ENCODE measurements around the gene CNTN4. TPM values are rescaled to one million over a fixed set of nuclear protein-coding genes. Genes with fewer than 3 reads are reported as not detected.

CNTN4 gene
- total and polyA plus RNA-seq, 4 donors = 1.5 to 30.7 (median 5.7) TPM

DNA sequence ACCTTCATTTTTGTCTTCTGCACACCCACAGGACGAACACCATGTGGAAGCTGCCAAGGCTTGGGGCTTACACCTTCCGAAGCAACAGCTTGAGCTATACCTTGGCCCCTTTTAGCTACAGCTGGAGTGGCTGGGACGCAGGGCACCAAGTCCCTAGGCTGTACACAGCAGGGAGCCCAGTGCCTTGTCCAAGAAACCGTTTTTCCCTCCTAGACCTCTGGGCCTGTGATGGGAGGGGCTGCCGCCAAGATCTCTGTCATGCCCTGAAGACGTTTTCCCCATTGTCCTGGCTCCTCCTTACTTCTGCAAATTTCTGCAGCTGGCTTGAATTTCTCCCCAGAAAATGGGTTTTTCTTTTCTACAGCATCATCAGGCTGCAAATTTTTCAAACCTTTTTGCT lies 7.8 kb downstream of the CNTN4 start:
- ATAC-seq (ENCODE audit: insufficient read depth, low FRiP score) (no peak), DNase-seq (no peak)
- Histone ChIP-seq H3K4me3 (no peak overlapping the region), H3K27ac (ENCODE audit: low read depth in 1 of 2, low read length in 1 of 2) (no peak overlapping the region), H3K9me3 (ENCODE audit: control insufficient read depth in 4 of 4, insufficient read depth in 3 of 4, low read length in 3 of 4) (peaks cover 0 to 7% (median under 1%) of the 10 kb centered on the region in 4 donors), H3K9ac (ENCODE audit: insufficient read depth in 1 of 2, low read length in 2 of 2) (no peak overlapping the region), H3K27me3 (ENCODE audit: control insufficient read depth in 3 of 3, insufficient read depth in 3 of 3, low read length in 2 of 3) (peaks cover 0 to 6% (median 5%) of the 10 kb centered on the region in 3 donors), H3K4me1 (ENCODE audit: control insufficient read depth in 5 of 5, insufficient read depth in 5 of 5, low read length in 5 of 5) (no peaks in the 10 kb centered on the region), H3K36me3 (ENCODE audit: control insufficient read depth in 4 of 4, insufficient read depth in 4 of 4, low read length in 4 of 4) (no peaks in the 10 kb centered on the region)
- TF ChIP-seq, protein P1, sequence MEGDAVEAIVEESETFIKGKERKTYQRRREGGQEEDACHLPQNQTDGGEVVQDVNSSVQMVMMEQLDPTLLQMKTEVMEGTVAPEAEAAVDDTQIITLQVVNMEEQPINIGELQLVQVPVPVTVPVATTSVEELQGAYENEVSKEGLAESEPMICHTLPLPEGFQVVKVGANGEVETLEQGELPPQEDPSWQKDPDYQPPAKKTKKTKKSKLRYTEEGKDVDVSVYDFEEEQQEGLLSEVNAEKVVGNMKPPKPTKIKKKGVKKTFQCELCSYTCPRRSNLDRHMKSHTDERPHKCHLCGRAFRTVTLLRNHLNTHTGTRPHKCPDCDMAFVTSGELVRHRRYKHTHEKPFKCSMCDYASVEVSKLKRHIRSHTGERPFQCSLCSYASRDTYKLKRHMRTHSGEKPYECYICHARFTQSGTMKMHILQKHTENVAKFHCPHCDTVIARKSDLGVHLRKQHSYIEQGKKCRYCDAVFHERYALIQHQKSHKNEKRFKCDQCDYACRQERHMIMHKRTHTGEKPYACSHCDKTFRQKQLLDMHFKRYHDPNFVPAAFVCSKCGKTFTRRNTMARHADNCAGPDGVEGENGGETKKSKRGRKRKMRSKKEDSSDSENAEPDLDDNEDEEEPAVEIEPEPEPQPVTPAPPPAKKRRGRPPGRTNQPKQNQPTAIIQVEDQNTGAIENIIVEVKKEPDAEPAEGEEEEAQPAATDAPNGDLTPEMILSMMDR (IDR thresholded peaks at IDR 0.05; ENCODE audit: control extremely low read depth, extremely low read depth) = no peak
- WGBS, 2 donors = 67 to 80% methylated on average over 6 of the region's 6 CpGs

DNA sequence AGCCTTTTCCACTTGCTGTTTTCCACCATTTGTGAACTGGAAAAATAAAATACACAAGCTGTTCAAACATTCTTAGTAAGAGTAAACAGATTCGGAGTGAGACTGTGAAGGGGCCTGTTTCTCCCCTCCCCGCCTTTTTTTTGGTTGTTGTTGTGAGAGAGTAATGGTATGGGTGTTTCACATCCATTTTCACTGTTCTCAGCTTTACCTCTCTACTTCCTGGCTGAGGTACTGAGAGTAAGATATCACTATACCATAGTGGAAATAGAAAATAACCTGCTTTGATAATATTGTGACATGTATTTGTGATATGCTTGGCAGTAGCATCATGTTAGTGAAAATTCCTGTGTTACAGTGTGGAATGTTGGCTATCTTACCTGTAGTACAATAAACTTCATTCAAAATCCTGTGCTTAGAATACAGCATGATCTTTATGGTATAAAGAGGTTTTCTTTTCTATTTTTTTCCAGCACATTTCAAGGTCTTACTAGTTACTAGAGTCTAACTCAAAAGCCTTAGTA lies 12.0 kb downstream of the CNTN4 start:
- Histone ChIP-seq H3K9ac (ENCODE audit: insufficient read depth in 1 of 2, low read length in 2 of 2) (no peak overlapping the region), H3K4me1 (ENCODE audit: control insufficient read depth in 5 of 5, insufficient read depth in 5 of 5, low read length in 5 of 5) (no peaks in the 10 kb centered on the region), H3K27me3 (ENCODE audit: control insufficient read depth in 3 of 3, insufficient read depth in 3 of 3, low read length in 2 of 3) (no peaks in the 10 kb centered on the region), H3K9me3 (ENCODE audit: control insufficient read depth in 4 of 4, insufficient read depth in 3 of 4, low read length in 3 of 4) (peaks cover 0 to 7% (median under 1%) of the 10 kb centered on the region in 4 donors), H3K27ac (ENCODE audit: low read depth in 1 of 2, low read length in 1 of 2) (no peak overlapping the region), H3K36me3 (ENCODE audit: control insufficient read depth in 4 of 4, insufficient read depth in 4 of 4, low read length in 4 of 4) (no peaks in the 10 kb centered on the region), H3K4me3 (no peak overlapping the region)
- TF ChIP-seq, protein P1 (IDR thresholded peaks at IDR 0.05; ENCODE audit: control extremely low read depth, extremely low read depth) = no peak
- DNase-seq (no peak), ATAC-seq (ENCODE audit: insufficient read depth, low FRiP score) (no peak)
- 65 to 71% methylated on average over 2 of the region's 2 CpGs for WGBS, 2 donors

DNA sequence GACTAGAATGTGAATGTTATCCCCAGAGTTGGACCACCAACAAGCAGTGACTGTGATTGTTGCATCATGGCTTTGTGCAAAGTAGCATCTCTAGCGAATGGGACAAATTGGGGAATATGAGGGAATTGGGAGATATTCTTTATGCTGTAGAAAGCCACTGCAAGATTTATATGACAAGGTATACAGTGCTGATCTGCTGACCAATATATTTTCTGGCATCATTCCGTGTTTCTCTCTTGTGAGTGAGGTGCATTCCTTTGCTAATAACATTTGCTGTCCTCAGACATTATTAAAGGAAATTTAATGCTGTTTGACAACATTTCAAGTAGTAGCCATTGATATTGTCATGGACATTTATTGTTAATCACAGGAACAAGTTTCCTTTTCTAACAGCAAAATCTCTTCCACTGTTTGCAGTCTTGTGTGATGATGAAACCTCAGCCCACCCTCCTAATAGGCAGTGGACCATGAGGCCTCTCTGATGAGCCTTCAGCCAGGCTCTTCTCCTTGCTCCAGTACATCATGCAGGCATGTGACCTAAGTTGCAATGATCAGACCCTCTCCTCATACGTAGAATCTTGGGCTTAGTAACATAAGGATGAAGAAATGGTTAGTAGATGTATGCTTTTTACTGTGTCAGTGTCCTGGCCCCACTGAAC lies 16.1 kb downstream of the CNTN4 start:
- no peak overlapping the region for H3K27ac ChIP-seq (ENCODE audit: low read depth in 1 of 2, low read length in 1 of 2)
- no peaks in the 10 kb centered on the region for H3K4me1 ChIP-seq (ENCODE audit: control insufficient read depth in 5 of 5, insufficient read depth in 5 of 5, low read length in 5 of 5)
- no peaks in the 10 kb centered on the region for H3K9me3 ChIP-seq (ENCODE audit: control insufficient read depth in 4 of 4, insufficient read depth in 3 of 4, low read length in 3 of 4)
- no peaks in the 10 kb centered on the region for H3K36me3 ChIP-seq (ENCODE audit: control insufficient read depth in 4 of 4, insufficient read depth in 4 of 4, low read length in 4 of 4)
- H3K27me3 ChIP-seq (ENCODE audit: control insufficient read depth in 3 of 3, insufficient read depth in 3 of 3, low read length in 2 of 3) = no peaks in the 10 kb centered on the region
- ATAC-seq (ENCODE audit: insufficient read depth, low FRiP score) = no peak
- H3K9ac ChIP-seq (ENCODE audit: insufficient read depth in 1 of 2, low read length in 2 of 2) = no peak overlapping the region
- no peak for DNase-seq
- H3K4me3 ChIP-seq = no peak overlapping the region
- TF ChIP-seq, protein P1 (IDR thresholded peaks at IDR 0.05; ENCODE audit: control extremely low read depth, extremely low read depth) = no peak
- WGBS, 2 donors = 82 to 92% methylated on average over 3 of the region's 3 CpGs
